ENCODE data around the gene GIPC2.

GIPC2 gene

DNA sequence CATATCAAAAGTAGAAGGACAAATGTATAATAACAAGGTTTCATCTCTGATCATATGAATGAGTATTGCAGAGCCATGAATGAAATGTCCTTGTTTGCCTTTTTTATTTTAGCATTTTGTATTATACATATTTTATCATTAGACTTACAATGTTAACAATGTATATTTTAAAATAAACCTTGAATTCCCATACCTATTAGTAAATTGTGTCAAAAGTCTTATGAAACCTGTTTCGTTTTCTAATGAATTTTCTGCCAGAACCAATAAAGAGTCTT lies 40.4 kb upstream of the GIPC2 start:
- peak overlapping the region; percentile 49 for H3K4me3 ChIP-seq (ENCODE audit: low read depth, low read length)
- no peak for TF ChIP-seq CTCF (IDR thresholded peaks at IDR 0.05; ENCODE audit: borderline replicate concordance, insufficient read depth, low read depth, low read length)

- no peak for TF ChIP-seq CTCF (IDR thresholded peaks at IDR 0.05; ENCODE audit: borderline replicate concordance, insufficient read depth, low read depth, low read length)
- peak overlapping the region; percentile 49 for H3K4me3 ChIP-seq (ENCODE audit: low read depth, low read length)
Measured at GRCh38 chr1:78005755-78006154, 40.0 kb upstream of the GIPC2 start.

DNA sequence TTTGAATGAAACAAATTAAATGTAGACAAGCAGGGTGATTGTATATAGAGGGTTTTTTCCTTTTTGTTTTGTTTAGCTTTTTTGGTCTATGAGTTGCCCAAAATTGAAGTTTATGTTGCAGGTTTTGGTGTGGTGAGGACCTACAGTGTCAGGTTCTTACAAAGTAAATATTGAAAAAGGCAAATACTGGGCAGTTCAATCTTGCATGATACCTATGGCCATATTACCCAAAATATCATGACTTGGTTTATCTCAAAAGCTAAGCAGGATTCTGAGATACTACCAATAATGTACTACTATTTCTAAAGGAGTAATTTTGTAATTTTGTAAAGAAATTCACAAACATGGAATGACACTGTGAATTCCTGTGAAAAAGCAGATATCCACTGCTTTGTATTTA lies 39.2 kb upstream of the GIPC2 start:
- H3K4me3 ChIP-seq (ENCODE audit: low read depth, low read length) = no peak overlapping the region
- no peak for TF ChIP-seq CTCF (IDR thresholded peaks at IDR 0.05; ENCODE audit: borderline replicate concordance, insufficient read depth, low read depth, low read length)

DNA sequence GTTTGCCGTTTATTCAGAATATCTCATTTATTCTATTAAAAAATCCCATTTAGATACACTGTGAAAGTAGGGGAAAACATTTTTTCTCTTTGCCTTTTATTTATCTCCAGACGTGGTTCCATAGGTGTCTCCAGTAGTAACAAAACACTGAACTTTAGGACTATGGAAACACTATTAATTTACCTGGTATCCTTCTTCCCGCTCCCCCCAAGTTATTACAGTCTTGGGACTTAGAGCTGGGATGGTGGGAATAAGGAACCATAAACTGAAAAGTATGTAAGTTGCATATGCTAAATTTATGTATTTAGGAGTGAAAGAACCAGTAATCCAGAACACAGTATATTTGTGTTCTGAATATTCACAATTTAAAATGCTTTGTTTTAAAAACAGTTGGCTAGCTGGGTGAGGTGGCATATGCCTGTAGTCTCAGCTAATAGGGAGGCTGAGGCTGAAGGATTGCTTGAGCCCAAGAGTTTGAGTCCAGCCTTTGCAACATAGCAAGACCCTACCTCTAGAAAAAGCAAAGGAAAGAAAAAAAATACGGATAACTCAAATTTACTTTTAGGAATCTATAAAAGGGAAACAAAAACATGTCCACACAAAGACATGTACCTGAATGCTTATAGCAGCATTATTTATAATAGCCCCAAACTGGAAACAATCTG lies 38.0 kb upstream of the GIPC2 start:
- H3K4me3 ChIP-seq (ENCODE audit: low read depth, low read length) = no peak overlapping the region
- no peak for TF ChIP-seq CTCF (IDR thresholded peaks at IDR 0.05; ENCODE audit: borderline replicate concordance, insufficient read depth, low read depth, low read length)

DNA sequence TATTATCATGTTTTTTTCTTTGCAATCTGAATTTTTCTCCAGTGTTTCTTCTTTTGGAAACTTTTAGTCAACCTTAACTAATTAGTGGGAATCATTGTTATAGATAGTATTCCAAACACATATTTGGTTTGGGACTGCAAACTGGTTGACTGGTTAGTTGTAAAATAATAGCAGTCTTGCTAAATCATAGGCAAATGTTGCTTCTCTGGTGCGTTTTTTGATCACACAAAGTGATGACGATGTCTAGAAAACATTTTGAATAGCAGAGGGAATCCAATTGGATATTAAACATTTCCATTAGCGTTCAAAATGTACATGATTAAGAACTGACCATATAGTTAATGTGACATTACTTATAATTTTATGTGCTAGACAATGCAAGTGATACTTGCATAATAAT lies 36.5 kb upstream of the GIPC2 start:
- TF ChIP-seq CTCF (IDR thresholded peaks at IDR 0.05; ENCODE audit: borderline replicate concordance, insufficient read depth, low read depth, low read length) = no peak
- no peak overlapping the region for H3K4me3 ChIP-seq (ENCODE audit: low read depth, low read length)

DNA sequence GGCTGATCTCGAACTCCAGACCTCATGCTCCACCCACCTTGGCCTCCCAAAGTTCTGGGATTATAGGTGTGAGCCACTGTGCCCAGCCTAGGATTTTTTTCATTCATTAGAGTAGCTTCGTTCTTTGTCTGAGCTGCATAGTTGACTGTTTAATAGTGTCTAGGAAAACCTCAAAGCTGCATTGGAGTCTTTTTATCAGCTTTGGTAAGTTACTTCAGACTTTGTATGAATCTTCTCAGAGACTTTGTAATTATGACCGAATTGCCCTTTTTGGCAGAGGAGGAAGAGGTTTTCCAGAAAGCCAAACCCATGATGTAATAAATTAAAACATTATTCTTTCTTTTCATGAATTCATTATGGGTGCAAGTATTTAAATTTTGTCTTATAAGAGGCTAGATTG lies 35.9 kb upstream of the GIPC2 start:
- H3K4me3 ChIP-seq (ENCODE audit: low read depth, low read length) = no peak overlapping the region
- no peak for TF ChIP-seq CTCF (IDR thresholded peaks at IDR 0.05; ENCODE audit: borderline replicate concordance, insufficient read depth, low read depth, low read length)

GRCh38 chr1:78011050-78011449 lies 34.7 kb upstream of the GIPC2 start:
- TF ChIP-seq CTCF (IDR thresholded peaks at IDR 0.05; ENCODE audit: borderline replicate concordance, insufficient read depth, low read depth, low read length) = no peak
- no peak overlapping the region for H3K4me3 ChIP-seq (ENCODE audit: low read depth, low read length)
